Activated CD4-positive, alpha-beta T cell treated with anti-CD3 and anti-CD28 coated beads for 36 hours (primary cell): Measurements from ENCODE around the gene FRMD6. TPM values are rescaled to one million over a fixed set of nuclear protein-coding genes. Genes with fewer than 3 reads are reported as not detected.
A peak's percentile ranks its signal among the peaks of the same experiment; 100 is the strongest.

Experiments used
- ATAC-seq: fragments of 200-7000 bp; cut with Tn5 transposase; one replicate; pipeline ENCODE4 v1.10.0; 2021; ENCODE audit warnings: mild to moderate bottlenecking, moderate library complexity
- CTCF ChIA-PET: fragments of 350-600 bp; sonication (Branson Sonifier 250); formaldehyde crosslinking; loops from one replicate; lab custom pipeline; 2021; ENCODE audit warnings: antibody characterized with exemption; lab: Charles Lee
- POLR2A ChIA-PET: fragments of 350-600 bp; sonication (Branson Sonifier 250); formaldehyde crosslinking; loops from one replicate; lab custom pipeline; 2021; ENCODE audit warnings: antibody characterized with exemption, inconsistent platforms; lab: Charles Lee
- DNase-seq: peaks from one replicate; pipeline ENCODE4 v3.0.0-alpha.2; 2020
- H3K27ac Mint-ChIP-seq: one replicate; pipeline ENCODE4 v1.8.0; 2021; ENCODE audit warnings: mixed read lengths
- H3K27me3 Mint-ChIP-seq: one replicate; pipeline ENCODE4 v1.8.0; 2021; ENCODE audit warnings: mixed read lengths
- H3K36me3 Mint-ChIP-seq: one replicate; pipeline ENCODE4 v1.8.0; 2021; ENCODE audit warnings: low read depth, mixed read lengths
- H3K4me1 Mint-ChIP-seq: one replicate; pipeline ENCODE4 v1.8.0; 2021; ENCODE audit warnings: mixed read lengths
- H3K4me3 Mint-ChIP-seq: one replicate; pipeline ENCODE4 v1.8.0; 2021; ENCODE audit warnings: mild to moderate bottlenecking, moderate library complexity, mixed read lengths
- H3K9me3 Mint-ChIP-seq: one replicate; pipeline ENCODE4 v1.8.0; 2021; ENCODE audit warnings: low read depth, mixed read lengths
- intact Hi-C, 2 experiments: fragments of 100-400 bp; cut with DNase I in 1 of 2; cut with micrococcal nuclease in 1 of 2; formaldehyde crosslinking; loops; one replicate each; pipeline versions ENCODE4 v1.14.2 to v1.15.1; 2022 to 2024; cut with DNase I, micrococcal nuclease
- total RNA-seq, 2 experiments: library from RNA; stranded (reverse); gene quantifications; one replicate each; pipeline ENCODE4 v1.2.3, GENCODE V29; 2021

Gene FRMD6
- 1 to 10 TPM; 7.5 to 8.0 TPM for total RNA-seq

DNA sequence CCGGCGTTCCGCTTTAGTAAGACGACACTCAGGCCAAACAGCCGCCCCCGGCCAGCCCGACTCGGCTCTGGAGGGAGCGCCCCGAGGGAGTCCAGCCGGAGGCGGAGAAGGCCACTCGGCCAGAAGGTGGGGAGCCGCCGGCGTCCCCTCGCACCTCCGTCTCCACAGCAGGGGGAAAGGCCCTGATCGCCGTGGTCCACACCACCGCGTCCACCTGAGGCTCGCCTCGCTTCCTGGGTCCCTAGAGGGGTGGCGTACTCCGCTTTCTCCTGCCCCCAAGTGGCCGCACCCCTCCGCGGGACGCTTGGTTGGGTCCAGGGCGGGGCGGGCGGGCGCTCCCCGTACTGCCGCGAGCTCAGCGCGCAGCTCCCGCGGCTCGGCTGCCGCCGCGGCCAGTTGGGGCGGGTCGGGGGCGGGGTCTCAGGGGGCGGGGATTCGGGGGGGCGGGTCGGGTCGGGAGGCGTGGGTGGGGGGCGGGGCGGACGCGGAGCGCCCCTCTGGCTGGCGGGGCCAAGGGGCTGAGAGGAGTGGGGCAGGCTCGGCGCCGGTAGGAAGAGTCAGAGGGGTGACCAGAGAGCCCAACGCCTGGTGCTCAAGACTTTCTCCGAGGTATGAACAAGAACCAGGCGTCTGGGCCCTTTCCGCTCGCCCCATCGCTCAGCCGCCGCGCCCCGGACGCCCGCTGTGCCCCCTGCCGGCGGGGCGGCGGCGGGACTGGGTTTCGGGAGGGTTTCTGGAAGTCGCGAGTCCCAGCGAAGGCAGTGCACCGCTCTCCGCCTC is at the start of gene FRMD6:
FRMD6 (plus strand) TSS at position 523 of the 780 bp plus-strand sequence. CDS start 37,927 bp downstream, outside the sequence.
- Mint-ChIP-seq H3K27ac (peak within 1 kb of the TSS; percentile 79), H3K9me3 (no peaks in the 10 kb centered on the region), H3K4me3 (peak within 1 kb of the TSS; percentile 80), H3K4me1 (peaks cover 19% of the 10 kb centered on the region), H3K27me3 (peaks cover 12% of the 10 kb centered on the region), H3K36me3 (no peaks in the 10 kb centered on the region)
- POLR2A ChIA-PET, result no interaction called here
- ATAC-seq (peak; percentile 86), DNase-seq (peak; percentile 90)
- intact Hi-C loops, result loop anchor here (1.0 to 10.0 kb wide), 17 partner anchors 25 to 901 kb away; partner anchors contain the start of genes RTRAF (in 2 of the 2), TMX1 (in 2 of the 2), GPR137C (in 1 of the 2) and NIN (in 1 of the 2)
- CTCF ChIA-PET, result interaction anchor here (0.7 to 2.4 kb wide), 8 partner anchors 11 to 224 kb away, joined by 3 to 16 read pairs (median 6); no protein-coding TSS in a partner anchor

DNA sequence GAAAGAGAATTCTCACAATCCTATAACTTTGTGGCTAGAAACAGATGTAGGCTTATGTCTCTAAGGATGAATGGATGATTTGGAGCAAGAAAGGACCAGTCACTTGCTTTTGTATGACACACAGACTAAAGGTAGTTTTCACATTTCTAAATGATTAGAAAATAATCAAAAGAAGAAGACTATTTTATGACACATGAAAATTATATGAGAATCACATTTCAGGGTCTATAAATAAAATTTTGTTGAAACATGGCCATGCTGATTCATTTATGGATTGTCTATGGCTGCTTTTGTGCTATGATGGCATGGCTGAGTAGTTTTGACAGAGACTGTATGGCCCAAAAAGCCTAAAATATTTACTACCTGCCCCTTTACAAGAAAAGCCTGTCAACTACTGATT is 49.4 kb upstream of the FRMD6 start:
- ChIA-PET CTCF (no interaction called here), POLR2A (no interaction called here)
- intact Hi-C loops, result no loop called here
- no peaks in the 10 kb centered on the region for H3K4me1 Mint-ChIP-seq
- no peak for DNase-seq
- no peak overlapping the region for H3K4me3 Mint-ChIP-seq
- no peak for ATAC-seq
- no peaks in the 10 kb centered on the region for H3K36me3 Mint-ChIP-seq
- H3K9me3 Mint-ChIP-seq, result no peaks in the 10 kb centered on the region
- H3K27ac Mint-ChIP-seq, result no peak overlapping the region
- peaks cover 11% of the 10 kb centered on the region for H3K27me3 Mint-ChIP-seq

DNA sequence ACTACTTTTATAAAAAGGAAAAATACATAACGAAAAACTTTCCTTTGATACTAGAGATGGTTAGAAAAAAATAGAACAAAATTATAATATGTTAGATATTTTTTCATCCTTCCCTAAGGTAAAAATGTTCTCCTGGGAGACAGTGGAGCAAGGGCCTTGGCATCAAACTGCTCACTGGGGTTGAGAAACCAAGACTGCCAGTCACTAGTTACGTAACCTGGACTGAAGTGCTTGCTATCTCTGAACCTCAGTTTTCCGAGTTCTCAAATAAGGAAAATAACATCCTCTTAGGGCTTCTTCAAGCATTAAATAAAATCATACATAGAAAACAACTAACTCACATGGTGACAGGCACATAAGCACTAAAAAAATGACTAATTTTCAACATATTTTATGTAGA is 48.2 kb upstream of the FRMD6 start:
- POLR2A ChIA-PET, result no interaction called here
- H3K27me3 Mint-ChIP-seq, result peaks cover 12% of the 10 kb centered on the region
- no peak overlapping the region for H3K27ac Mint-ChIP-seq
- ATAC-seq (no peak), DNase-seq (no peak)
- H3K4me1 Mint-ChIP-seq, result no peaks in the 10 kb centered on the region
- no peak overlapping the region for H3K4me3 Mint-ChIP-seq
- no peaks in the 10 kb centered on the region for H3K36me3 Mint-ChIP-seq
- H3K9me3 Mint-ChIP-seq, result no peaks in the 10 kb centered on the region
- intact Hi-C loops, result no loop called here
- CTCF ChIA-PET, result interaction anchor here (0.7 kb wide), 1 partner anchor 342 kb away, joined by 3 read pairs; no protein-coding TSS in a partner anchor

DNA sequence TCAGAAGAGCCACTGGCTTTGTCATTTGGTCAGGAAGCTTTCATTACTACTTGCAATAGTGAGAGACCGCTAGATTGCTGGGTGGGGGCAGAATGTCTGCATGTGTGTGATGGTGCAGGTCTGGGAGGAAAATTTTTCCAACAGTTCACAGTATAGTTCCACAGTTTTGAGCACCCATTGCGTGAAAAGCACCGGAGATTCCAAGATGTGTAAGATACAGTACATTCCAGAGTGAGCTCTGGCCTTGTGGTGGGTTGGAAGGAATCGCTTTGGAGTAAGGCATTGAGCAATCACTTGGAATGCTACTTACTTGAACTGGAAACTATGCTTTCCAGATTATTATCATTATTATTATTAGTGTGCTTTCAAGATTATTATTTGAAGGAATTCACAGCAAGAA is 47.6 kb upstream of the FRMD6 start:
- Mint-ChIP-seq H3K4me1 (no peaks in the 10 kb centered on the region), H3K9me3 (no peaks in the 10 kb centered on the region), H3K27me3 (peaks cover 15% of the 10 kb centered on the region), H3K36me3 (no peaks in the 10 kb centered on the region), H3K27ac (no peak overlapping the region), H3K4me3 (no peak overlapping the region)
- POLR2A ChIA-PET, result no interaction called here
- no peak for DNase-seq
- intact Hi-C loops, result no loop called here
- ATAC-seq, result no peak
- CTCF ChIA-PET, result interaction anchor here (0.6 to 0.7 kb wide), 2 partner anchors 342 to 1491 kb away, joined by 3 read pairs; no protein-coding TSS in a partner anchor

DNA sequence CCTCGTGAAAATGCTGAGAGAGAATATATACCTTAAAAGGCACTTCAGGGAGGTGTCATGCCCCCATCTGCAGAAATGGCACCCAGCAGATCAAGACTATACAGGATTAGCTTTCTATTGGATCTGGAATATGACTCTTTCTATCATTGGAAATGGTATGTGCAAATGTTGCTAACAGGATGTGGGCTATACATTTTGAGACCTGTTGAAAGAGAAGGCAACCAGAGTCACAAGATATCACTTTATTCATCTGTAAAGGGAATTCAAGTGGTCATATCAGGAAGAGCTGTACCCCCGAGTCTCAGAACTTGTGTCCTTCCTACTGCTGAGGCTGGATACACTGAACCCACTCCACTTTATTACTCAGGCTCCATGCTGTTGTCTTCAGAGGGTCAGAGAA is 46.1 kb upstream of the FRMD6 start:
- Mint-ChIP-seq H3K4me1 (no peaks in the 10 kb centered on the region), H3K4me3 (no peak overlapping the region), H3K27ac (no peak overlapping the region), H3K36me3 (no peaks in the 10 kb centered on the region), H3K27me3 (peaks cover 9% of the 10 kb centered on the region), H3K9me3 (no peaks in the 10 kb centered on the region)
- ChIA-PET POLR2A (no interaction called here), CTCF (no interaction called here)
- no peak for ATAC-seq
- intact Hi-C loops, result no loop called here
- DNase-seq, result no peak

DNA sequence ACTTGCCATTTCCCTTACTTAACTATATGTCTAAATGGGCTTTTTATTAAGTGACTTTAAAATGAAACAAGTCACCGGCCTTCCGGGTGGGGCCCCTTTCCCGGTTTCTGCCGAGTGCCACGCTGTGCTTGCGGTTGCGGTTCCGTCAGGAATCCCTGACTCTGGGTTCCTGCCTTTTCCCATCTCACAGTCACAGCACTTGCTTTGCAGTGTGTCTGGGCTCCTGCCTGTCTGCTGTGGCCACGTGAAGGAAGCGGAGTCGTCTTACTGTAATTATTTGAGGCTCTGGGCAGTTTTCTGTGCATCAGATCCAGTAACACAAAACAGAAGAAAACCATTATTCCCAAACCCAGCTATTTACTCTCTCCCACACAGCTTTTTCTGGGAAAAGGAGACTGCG is 44.0 kb upstream of the FRMD6 start:
- ATAC-seq (no peak), DNase-seq (no peak)
- CTCF ChIA-PET, result no interaction called here
- Mint-ChIP-seq H3K4me3 (no peak overlapping the region), H3K27me3 (peaks cover 11% of the 10 kb centered on the region), H3K27ac (no peak overlapping the region), H3K9me3 (no peaks in the 10 kb centered on the region), H3K4me1 (peaks cover 7% of the 10 kb centered on the region), H3K36me3 (no peaks in the 10 kb centered on the region)
- intact Hi-C loops, result no loop called here
- POLR2A ChIA-PET, result no interaction called here

DNA sequence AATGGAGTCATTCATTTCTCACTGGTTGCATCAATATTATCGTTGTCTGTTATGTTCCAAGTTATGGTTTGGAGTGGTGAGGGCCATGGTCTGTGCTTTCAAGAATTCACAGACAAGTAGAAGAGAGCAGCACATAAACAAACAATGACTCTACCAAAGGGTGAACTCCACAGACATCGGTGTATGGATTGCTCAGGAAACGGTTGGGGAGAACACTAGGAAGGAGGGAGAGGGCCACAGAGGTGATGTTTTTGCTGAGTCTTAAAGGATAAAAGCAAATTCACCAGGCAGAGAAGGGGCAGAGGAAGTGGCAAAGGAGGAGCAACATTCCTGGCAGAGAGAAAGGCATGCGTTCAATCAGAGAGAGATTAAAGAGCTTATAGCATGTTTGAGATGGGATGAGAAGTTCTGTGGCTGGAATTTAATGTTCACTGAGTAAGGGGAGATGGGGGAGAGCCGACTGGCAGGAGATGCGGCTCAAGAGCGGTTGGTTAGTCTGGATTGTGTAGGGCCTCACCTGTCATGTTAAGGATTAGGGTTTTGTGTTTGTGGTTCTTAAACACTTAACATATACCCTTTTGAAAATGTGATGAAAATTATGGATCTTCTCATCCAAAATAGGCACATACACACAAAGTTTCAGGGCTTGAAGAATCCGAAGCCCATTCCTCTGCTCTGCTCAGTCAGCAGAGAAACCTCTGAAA is 42.3 kb upstream of the FRMD6 start:
- intact Hi-C loops, result no loop called here
- no peak for DNase-seq
- no peak overlapping the region for H3K4me3 Mint-ChIP-seq

DNA sequence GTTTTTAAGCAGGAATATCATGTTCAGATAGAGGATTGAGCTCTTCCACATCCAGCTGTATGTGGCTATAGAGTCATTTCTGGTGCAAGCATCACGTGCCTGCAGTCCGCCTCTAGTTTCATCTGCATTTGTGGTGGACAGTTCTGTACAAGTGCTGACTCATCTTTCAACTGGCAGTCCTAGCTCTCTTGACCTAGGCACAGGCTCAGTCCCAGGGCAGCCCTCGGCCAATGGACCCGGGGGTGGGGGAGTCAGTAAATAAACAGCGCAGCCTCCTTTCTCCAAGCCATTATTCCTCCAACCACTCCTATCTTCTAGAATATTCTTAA is 41.8 kb upstream of the FRMD6 start:
- POLR2A ChIA-PET, result no interaction called here
- Mint-ChIP-seq H3K4me1 (peaks cover 18% of the 10 kb centered on the region), H3K9me3 (no peaks in the 10 kb centered on the region), H3K36me3 (no peaks in the 10 kb centered on the region), H3K4me3 (no peak overlapping the region), H3K27me3 (peaks cover 11% of the 10 kb centered on the region), H3K27ac (no peak overlapping the region)
- ATAC-seq, result no peak
- DNase-seq, result no peak
- intact Hi-C loops, result loop anchor here in 1 of 2 experiments (5.0 kb wide), 1 partner anchor 67 kb away; no protein-coding TSS in a partner anchor
- CTCF ChIA-PET, result no interaction called here

More for the DNA sequence above, 42.3 kb upstream of the FRMD6 start:
- no peaks in the 10 kb centered on the region for H3K36me3 Mint-ChIP-seq
- POLR2A ChIA-PET, result no interaction called here
- H3K27me3 Mint-ChIP-seq, result peaks cover 11% of the 10 kb centered on the region
- no peak overlapping the region for H3K27ac Mint-ChIP-seq
- no peaks in the 10 kb centered on the region for H3K9me3 Mint-ChIP-seq
- ATAC-seq, result no peak
- H3K4me1 Mint-ChIP-seq, result peaks cover 13% of the 10 kb centered on the region
- CTCF ChIA-PET, result no interaction called here

DNA sequence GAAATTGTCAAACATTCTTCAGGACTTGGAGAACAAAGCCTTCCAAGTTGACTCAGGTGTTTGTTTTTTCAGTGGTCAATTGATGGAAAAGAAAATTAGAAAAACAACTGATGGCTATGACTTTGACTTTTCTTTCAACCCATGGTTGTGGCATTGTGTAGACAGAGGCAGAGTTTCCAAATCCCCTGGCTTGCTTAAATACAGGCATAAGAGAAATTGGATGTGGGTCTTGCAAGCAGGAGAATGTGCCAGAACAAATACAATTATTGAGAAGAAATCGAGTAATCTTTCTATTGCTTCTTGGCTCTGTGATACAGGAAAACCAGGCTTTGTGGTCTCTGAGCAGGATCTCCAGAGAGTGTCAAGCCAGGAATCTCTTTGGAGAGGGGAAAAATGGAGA is 40.9 kb upstream of the FRMD6 start:
- intact Hi-C loops, result loop anchor here in 1 of 2 experiments (5.0 kb wide), 1 partner anchor 67 kb away; no protein-coding TSS in a partner anchor
- H3K27me3 Mint-ChIP-seq, result peaks cover 11% of the 10 kb centered on the region
- no peaks in the 10 kb centered on the region for H3K36me3 Mint-ChIP-seq
- DNase-seq (no peak), ATAC-seq (no peak)
- CTCF ChIA-PET, result no interaction called here
- H3K27ac Mint-ChIP-seq, result no peak overlapping the region
- H3K4me3 Mint-ChIP-seq, result no peak overlapping the region
- H3K4me1 Mint-ChIP-seq, result peaks cover 18% of the 10 kb centered on the region
- H3K9me3 Mint-ChIP-seq, result no peaks in the 10 kb centered on the region
- POLR2A ChIA-PET, result no interaction called here

DNA sequence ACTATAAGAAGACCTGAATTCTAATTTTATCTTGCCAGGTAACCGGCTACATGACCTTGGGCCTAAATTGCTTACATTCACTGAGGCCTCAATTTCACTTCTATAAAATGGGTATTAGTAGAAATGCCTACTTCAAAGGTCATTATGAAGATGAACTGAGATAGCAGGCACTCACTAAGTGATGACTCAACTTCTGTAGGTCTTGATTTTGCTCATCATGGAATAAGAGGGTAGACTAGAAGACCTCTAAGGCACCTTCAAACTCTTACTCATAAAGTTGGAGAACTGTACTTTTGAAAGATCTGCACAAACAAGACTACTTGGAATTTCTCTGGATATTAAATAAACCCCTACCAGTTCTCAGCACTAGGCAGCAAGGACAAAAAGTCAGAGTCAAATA is 39.3 kb upstream of the FRMD6 start:
- intact Hi-C loops, result loop anchor here in 1 of 2 experiments (1.0 to 5.0 kb wide), 2 partner anchors 39 to 65 kb away; partner anchors contain the start of gene FRMD6
- peak; percentile 84 for ATAC-seq
- Mint-ChIP-seq H3K4me1 (peaks cover 18% of the 10 kb centered on the region), H3K36me3 (no peaks in the 10 kb centered on the region), H3K27me3 (peaks cover 11% of the 10 kb centered on the region), H3K9me3 (no peaks in the 10 kb centered on the region), H3K27ac (no peak overlapping the region), H3K4me3 (no peak overlapping the region)
- CTCF ChIA-PET, result no interaction called here
- no peak for DNase-seq
- POLR2A ChIA-PET, result no interaction called here

DNA sequence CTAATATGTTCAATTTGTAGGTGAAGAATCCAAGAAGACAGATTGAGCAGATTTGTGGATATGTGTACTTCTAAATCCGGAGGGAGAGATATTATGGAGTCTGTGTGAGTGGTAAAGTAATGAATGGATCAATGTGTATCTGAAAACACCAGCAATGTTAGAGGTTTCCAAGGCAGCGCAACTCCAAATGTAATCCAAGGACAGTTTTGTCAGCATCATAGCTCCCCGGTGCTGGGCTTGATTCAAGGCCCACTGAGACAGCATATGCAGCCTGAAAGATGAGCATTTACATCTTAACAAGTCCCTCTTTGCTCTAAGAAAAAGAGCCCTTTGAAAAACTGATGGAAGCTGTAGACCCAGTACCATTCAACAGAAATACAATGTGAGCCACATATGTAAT is 38.3 kb upstream of the FRMD6 start:
- Mint-ChIP-seq H3K4me1 (peaks cover 18% of the 10 kb centered on the region), H3K4me3 (no peak overlapping the region), H3K27ac (no peak overlapping the region), H3K9me3 (no peaks in the 10 kb centered on the region), H3K36me3 (no peaks in the 10 kb centered on the region), H3K27me3 (peaks cover 15% of the 10 kb centered on the region)
- CTCF ChIA-PET, result interaction anchor here (0.6 to 0.8 kb wide), 4 partner anchors 32 to 916 kb away, joined by 3 to 4 read pairs (median 3); no protein-coding TSS in a partner anchor
- ATAC-seq, result no peak
- POLR2A ChIA-PET, result interaction anchor here (0.7 kb wide), 1 partner anchor 58 kb away, joined by 4 read pairs; no protein-coding TSS in a partner anchor
- intact Hi-C loops, result loop anchor here in 1 of 2 experiments (5.0 kb wide), 1 partner anchor 64 kb away; no protein-coding TSS in a partner anchor
- no peak for DNase-seq
